ENCODE data around the gene WNK2. TPM values are rescaled to one million over a fixed set of nuclear protein-coding genes. Genes with fewer than 3 reads are reported as not detected.

WNK2 gene
- polyA plus RNA-seq, 2 of the 4 experiments (the other 2 are of a cell fraction), result 2.1 to 6.7 TPM

GRCh38 chr9:93225892-93226291 is 42.0 kb downstream of the WNK2 start (continued):
- TF ChIP-seq HEYL (CRISPR knock-in tag; IDR thresholded peaks at IDR 0.05) (no peak), ELK1 (IDR thresholded peaks at IDR 0.05; ENCODE audit: low read depth, low read length) (no peak)

- peaks cover 24% of the 10 kb centered on the region for H3K4me1 ChIP-seq
- no peak overlapping the region for H3K27ac ChIP-seq
- no peak for FAIRE-seq
- no peak for ATAC-seq
- POLR2A ChIA-PET, result no interaction called here
- 91% methylated on average over 5 of the region's 5 CpGs for WGBS (ENCODE audit: missing lambda C conversion rate)
- no peak overlapping the region for H3K4me2 ChIP-seq
- no peak for TF ChIP-seq NR3C1 (IDR thresholded peaks at IDR 0.05)
- TF ChIP-seq, protein P1, sequence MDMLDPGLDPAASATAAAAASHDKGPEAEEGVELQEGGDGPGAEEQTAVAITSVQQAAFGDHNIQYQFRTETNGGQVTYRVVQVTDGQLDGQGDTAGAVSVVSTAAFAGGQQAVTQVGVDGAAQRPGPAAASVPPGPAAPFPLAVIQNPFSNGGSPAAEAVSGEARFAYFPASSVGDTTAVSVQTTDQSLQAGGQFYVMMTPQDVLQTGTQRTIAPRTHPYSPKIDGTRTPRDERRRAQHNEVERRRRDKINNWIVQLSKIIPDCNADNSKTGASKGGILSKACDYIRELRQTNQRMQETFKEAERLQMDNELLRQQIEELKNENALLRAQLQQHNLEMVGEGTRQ (IDR thresholded peaks at IDR 0.05), result no peak
- TF ChIP-seq, protein P2, sequence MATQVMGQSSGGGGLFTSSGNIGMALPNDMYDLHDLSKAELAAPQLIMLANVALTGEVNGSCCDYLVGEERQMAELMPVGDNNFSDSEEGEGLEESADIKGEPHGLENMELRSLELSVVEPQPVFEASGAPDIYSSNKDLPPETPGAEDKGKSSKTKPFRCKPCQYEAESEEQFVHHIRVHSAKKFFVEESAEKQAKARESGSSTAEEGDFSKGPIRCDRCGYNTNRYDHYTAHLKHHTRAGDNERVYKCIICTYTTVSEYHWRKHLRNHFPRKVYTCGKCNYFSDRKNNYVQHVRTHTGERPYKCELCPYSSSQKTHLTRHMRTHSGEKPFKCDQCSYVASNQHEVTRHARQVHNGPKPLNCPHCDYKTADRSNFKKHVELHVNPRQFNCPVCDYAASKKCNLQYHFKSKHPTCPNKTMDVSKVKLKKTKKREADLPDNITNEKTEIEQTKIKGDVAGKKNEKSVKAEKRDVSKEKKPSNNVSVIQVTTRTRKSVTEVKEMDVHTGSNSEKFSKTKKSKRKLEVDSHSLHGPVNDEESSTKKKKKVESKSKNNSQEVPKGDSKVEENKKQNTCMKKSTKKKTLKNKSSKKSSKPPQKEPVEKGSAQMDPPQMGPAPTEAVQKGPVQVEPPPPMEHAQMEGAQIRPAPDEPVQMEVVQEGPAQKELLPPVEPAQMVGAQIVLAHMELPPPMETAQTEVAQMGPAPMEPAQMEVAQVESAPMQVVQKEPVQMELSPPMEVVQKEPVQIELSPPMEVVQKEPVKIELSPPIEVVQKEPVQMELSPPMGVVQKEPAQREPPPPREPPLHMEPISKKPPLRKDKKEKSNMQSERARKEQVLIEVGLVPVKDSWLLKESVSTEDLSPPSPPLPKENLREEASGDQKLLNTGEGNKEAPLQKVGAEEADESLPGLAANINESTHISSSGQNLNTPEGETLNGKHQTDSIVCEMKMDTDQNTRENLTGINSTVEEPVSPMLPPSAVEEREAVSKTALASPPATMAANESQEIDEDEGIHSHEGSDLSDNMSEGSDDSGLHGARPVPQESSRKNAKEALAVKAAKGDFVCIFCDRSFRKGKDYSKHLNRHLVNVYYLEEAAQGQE (IDR thresholded peaks at IDR 0.05), result no peak
- TF ChIP-seq, protein P3, sequence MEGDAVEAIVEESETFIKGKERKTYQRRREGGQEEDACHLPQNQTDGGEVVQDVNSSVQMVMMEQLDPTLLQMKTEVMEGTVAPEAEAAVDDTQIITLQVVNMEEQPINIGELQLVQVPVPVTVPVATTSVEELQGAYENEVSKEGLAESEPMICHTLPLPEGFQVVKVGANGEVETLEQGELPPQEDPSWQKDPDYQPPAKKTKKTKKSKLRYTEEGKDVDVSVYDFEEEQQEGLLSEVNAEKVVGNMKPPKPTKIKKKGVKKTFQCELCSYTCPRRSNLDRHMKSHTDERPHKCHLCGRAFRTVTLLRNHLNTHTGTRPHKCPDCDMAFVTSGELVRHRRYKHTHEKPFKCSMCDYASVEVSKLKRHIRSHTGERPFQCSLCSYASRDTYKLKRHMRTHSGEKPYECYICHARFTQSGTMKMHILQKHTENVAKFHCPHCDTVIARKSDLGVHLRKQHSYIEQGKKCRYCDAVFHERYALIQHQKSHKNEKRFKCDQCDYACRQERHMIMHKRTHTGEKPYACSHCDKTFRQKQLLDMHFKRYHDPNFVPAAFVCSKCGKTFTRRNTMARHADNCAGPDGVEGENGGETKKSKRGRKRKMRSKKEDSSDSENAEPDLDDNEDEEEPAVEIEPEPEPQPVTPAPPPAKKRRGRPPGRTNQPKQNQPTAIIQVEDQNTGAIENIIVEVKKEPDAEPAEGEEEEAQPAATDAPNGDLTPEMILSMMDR (IDR thresholded peaks at IDR 0.05), result no peak
- CTCF ChIA-PET, result no interaction called here
- no peak overlapping the region for H3K4me3 ChIP-seq
- DNase-seq (ENCODE audit: low read depth in 1 of 2, low spot score in 1 of 2), result no peak
- no peaks in the 10 kb centered on the region for H3K9me3 ChIP-seq
Observed at GRCh38 chr9:93226819-93227218, 42.9 kb downstream of the WNK2 start.

DNA sequence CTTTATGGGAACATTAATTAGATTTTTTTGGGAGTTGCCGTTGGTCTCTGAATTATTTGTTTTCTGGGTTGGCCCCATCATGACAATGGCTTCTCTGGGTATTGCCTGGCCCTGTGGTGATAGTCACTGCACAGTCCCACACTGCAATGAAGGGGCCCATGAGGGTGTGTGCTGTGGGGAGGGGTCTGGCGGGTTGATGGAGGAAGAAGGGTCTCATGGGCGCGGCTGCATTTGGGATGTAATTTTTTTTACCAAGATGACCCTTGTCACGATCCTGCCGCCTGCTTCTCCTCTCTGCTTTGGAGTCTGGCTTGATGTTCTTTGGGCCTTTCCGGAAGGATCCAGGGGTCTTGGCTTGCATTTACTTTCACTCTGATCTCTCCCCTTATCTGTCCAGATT is 44.1 kb downstream of the WNK2 start:
- H3K4me3 ChIP-seq, result no peak overlapping the region
- ChIA-PET POLR2A (no interaction called here), CTCF (no interaction called here)
- no peak for FAIRE-seq
- no peak for DNase-seq (ENCODE audit: low read depth in 1 of 2, low spot score in 1 of 2)
- H3K27ac ChIP-seq, result no peak overlapping the region
- no peak for ATAC-seq
- WGBS (ENCODE audit: missing lambda C conversion rate), result 85% methylated on average over 7 of the region's 7 CpGs
- H3K4me1 ChIP-seq, result peaks cover 21% of the 10 kb centered on the region
- H3K4me2 ChIP-seq, result no peak overlapping the region
- TF ChIP-seq MAZ (IDR thresholded peaks at IDR 0.05; ENCODE audit: borderline replicate concordance, low read depth, low read length) (no peak), RARB (CRISPR knock-in tag; IDR thresholded peaks at IDR 0.05) (no peak), CBX2 (IDR thresholded peaks at IDR 0.05; ENCODE audit: borderline replicate concordance, low read depth) (no peak), FOSL2 (IDR thresholded peaks at IDR 0.05) (no peak), FOSL2 (CRISPR knock-in tag; IDR thresholded peaks at IDR 0.05) (no peak), GATA3 (IDR thresholded peaks at IDR 0.05; ENCODE audit: borderline replicate concordance) (no peak), HEYL (CRISPR knock-in tag; IDR thresholded peaks at IDR 0.05) (no peak), KDM1A (IDR thresholded peaks at IDR 0.05; ENCODE audit: low read depth) (no peak), HOXA7 (CRISPR knock-in tag; IDR thresholded peaks at IDR 0.05) (no peak), JUNB (IDR thresholded peaks at IDR 0.05) (no peak), TFCP2L1 (CRISPR knock-in tag; IDR thresholded peaks at IDR 0.05) (no peak), ESRRA (IDR thresholded peaks at IDR 0.05; ENCODE audit: borderline replicate concordance, low read length) (no peak), FOSB (CRISPR knock-in tag; IDR thresholded peaks at IDR 0.05) (no peak), E2F6 (IDR thresholded peaks at IDR 0.05; ENCODE audit: borderline replicate concordance, low read depth) (no peak)
- TF ChIP-seq, protein P4, sequence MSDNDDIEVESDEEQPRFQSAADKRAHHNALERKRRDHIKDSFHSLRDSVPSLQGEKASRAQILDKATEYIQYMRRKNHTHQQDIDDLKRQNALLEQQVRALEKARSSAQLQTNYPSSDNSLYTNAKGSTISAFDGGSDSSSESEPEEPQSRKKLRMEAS (IDR thresholded peaks at IDR 0.05), result no peak
- TF ChIP-seq, protein P5, sequence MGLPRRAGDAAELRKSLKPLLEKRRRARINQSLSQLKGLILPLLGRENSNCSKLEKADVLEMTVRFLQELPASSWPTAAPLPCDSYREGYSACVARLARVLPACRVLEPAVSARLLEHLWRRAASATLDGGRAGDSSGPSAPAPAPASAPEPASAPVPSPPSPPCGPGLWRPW (IDR thresholded peaks at IDR 0.05), result no peak
- H3K9me3 ChIP-seq, result no peaks in the 10 kb centered on the region
